Embryonic facial prominence (tissue), 1 donor: ENCODE measurements around the gene ANGPTL8.

ENCODE experiments used
- DNase-seq: peaks from one replicate; pipeline ENCODE4 v3.0.0-alpha.2; 2016; ENCODE audit errors: extremely low spot score

Gene ANGPTL8

DNA sequence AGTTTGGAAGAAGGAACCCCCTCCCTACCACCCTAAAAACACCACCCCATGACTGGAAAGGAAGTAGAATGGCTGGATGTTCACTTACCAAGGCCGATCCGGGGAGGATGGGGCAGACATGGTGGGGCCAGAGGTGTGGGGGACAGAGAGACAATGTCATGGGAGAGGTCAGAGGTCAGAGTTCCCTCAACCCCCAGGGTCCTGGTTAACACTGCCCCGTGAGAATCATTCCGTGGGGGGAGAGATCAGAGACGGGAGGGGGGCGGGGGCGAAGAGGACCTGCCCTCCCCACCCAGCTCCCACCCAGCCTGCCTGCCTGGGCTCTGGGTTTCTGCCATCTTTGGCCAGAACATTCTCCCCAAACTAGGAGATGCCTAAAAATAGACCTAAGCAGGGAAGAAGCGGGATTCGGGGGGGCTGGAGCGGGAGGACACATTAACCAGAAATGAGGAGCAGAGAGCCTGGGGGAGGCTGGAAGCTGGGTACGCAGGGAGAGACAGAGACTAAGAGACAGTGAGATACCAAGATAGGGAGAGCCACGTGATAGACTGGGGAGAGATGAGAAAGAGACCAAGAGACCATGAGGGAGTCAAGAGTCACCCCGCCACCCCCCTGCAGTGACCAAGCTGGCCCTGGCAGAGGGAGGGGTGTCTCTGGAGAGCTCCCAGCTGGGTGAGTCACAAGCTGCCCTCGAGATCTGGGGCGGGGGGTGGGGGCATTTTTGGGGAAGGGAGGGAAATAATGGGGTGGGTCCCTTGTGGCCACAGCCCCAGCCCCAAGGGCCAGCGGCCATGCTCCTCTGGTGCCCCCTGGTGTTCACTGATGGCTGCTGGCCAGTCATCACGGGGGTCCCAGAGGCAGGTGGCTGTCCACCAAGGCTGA, 36.0 kb upstream of the ANGPTL8 start:
- DNase-seq = no peak

DNA sequence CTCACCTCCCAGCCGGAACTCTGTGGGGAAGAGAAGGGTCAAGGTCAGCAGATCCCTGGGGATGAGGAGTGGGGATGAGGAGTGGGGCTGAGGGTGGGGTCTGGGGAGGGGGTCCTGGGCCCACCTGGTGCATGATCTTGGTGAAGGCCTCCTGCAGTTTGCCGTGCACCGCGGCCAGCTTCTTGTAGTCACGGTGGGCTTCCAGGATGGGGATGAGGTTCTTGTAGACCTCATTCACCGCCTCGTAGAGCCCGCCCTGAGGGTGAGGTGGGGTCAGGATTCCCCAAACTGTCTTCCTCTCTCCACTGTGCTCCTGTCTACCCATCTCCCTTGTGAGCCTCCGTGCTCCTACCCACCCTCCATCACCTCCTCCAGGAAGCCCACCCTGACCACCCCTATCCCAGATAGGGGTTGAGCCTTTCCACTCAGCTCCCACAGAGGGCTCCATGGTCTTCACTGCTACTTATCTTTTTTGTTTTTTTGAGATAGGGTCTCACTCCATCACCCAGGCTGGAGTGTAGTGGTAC, 35.3 kb upstream of the ANGPTL8 start:
- no peak for DNase-seq

DNA sequence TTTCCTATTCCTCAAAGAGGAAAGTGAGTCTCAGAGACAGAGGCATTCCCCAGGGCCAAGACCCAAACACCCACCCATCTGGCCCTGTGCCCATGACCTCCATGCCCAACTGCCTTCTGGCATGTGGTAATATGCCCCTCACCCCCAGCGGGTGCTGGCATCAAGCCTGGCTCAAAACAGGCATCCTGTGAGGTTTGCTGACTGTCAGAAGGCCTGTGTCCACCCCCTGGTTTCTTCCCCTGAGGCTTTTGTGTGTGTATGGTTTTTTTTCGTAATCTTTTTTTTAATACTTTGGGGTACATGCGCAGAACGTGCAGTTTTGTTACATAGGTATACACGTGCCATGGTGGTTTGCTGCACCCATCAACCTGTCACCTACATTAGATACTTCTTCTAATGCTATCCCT, 34.5 kb upstream of the ANGPTL8 start:
- DNase-seq = no peak

DNA sequence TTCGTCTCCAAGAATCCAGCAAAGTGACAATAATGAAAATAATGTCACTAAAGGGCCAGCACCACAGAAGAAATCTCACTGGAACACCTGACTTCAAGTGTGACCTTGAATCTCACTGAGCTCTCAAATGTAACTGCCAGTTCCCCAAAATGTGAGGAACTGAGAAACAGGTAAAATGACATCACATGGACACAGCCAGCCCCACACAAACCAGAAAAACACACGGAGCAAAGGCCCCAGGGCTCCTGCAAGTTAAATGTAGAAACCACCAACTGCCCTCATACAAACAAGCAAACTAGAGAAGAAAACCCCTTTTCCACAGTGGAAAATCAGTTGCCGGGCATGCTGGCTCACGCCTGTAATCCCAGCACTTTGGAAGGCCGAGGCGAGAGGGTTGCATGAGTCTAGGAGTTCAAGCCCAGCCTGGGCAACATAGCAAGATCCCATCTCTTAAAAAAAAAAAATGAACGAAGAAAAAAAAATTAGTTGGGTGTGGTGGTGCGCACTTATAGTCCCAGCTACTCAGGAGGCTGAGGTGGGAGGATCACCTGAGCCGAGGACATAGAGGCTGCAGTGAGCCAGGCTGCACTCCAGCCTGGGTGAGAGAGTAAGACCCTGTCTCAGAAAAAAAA, 33.4 kb upstream of the ANGPTL8 start:
- DNase-seq = no peak

DNA sequence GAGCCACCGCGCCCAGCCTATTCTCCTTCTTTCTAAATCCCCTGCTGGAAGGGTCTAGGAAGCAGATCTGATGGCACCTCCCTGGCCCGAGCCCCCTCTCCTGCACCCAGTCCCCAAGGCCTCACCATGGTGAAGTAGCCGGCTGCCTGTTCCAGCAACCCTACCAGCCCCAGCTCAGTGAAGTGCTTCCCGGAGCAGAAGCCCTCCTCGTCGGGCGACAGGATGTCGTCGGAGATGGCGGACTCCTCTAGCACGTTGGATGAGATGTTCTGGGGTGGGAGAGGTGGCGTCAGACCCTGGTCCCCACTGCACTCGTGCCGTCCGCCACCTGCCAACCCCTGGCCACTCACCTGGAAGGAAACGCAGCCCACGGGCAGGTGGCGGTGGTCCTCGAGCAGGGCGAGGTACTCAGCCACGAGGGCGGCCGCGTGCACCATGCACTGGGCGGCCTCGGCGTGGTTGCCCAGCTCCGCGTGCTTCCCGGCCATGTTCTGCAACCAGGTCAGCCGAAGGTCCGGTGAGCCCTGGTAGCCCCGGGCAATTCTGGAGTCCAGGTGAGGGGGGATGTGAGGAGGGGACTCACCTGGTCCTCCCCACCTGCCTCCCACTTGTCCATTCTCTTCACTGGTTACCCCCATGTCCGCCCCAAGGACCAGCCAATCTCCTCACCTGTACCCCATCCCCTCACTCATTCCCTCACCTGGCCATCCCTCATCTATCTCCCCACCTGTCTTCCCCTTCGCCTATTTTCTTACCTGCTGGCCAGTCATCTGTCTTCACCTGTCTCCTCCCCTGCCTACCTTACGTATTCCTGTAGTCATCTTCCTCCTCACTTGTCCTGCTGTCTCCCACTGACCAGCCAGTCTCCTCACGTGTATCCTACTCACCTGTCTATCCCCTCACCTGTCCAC, 30.6 kb upstream of the ANGPTL8 start:
- DNase-seq = no peak

DNA sequence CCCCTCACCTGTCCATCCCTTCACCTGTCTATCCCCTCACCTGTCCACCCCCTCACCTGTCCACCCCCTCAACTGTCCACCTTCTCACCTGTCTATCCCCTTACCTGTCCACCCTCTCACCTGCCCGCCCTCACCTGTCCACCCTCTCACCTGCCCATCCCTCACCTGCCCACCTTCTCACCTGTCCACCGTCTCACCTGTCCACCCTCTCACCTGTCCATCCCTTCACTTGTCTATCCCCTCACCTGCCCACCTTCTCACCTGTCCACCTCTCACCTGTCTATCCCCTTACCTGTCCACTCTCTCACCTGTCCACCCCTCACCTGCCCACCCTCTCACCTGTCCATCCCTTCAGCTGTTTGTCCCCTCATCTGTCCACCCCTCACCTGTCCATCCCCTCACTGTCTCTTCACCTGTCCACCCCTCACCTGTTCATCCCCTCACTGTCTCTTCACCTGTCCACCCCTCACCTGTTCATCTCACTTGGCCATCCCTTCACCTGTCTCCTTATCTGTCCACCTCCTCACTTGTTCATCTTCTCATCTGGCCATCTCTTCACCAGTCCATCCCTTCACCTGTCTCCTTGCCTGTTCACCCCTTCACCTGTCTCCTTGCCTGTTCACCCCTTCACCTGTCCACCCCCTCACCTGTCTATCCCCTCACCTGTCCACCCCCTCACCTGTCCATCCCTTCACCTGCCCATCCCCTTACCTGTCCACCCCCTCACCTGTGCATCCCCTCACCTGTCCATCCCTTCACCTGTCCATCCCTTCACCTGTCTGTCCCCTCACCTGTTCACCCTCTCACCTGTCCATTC, 29.4 kb upstream of the ANGPTL8 start:
- DNase-seq = no peak

DNA sequence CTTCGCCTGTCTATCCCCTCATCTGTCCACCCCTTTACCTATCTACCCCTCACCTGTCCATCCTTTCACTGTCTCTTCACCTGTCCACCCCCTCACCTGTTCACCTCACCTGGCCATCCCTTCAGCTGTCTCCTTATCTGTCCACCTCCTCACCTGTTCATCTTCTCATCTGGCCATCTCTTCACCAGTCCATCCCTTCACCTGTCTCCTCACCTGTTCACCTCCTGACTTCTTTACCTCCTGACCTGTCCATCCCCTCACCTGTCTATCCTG, 28.8 kb upstream of the ANGPTL8 start:
- DNase-seq = no peak

DNA sequence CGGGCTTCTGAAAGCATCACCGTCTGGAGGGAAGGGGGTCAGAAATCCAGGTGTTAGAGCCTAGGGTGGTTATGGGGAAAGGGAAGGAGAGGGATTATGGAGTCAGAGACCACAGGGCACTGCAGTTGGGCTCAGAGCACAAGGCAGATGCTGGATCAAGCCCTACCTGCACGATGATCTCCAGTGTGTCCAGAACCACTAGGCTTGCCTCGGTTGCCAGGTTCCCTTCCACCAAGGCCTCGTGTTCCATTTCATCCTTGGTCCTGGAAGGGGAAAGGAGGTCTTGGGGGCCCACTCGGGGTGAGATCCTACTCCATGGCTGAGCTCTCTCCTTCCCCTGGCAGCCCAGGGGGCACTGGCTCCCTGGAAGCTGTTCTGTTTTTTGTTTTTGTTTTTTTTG, 25.0 kb upstream of the ANGPTL8 start:
- DNase-seq = no peak

DNA sequence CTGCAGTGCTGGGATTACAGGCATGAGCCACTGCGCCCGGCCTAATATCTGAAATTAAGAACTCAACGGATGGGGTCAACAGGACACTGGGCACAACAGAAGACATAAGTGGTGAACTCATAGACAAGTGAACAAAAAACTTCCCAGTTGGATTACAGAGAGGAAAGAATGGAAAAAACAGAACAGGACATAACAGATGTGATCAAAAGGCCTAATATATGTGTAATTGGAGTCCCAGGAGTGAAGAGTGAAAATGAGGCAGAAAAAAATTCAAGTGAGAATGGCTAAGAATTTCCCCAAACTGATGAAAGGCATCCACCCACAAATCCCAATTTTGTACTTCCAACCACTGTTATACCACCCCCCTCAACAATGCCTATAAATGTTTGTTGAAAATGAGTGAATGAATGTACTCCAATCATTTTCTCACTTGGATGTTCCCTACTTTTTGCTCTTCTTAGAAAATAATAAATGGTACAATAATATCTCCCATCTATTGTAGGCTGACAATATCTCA, 18.3 kb upstream of the ANGPTL8 start:
- DNase-seq = no peak

DNA sequence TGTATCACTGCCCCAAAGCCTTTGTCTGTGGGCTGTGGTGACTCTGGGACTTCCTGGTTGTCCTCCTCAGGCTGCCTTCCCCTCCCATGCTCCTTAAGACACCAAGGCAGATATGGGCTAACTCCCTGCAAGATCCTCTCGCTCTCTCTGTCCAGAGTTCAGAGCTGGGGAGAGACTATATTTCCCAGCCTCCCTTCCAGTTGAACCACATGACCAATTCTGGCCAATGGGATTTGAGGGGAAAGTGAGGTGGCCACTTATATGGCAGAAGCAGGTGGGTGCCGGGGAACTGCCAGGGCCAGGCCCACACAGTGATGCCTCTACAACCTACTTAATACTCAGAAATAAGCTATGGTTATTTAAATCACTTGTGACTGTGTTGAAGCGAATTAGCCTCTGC, 16.2 kb upstream of the ANGPTL8 start:
- no peak for DNase-seq

DNA sequence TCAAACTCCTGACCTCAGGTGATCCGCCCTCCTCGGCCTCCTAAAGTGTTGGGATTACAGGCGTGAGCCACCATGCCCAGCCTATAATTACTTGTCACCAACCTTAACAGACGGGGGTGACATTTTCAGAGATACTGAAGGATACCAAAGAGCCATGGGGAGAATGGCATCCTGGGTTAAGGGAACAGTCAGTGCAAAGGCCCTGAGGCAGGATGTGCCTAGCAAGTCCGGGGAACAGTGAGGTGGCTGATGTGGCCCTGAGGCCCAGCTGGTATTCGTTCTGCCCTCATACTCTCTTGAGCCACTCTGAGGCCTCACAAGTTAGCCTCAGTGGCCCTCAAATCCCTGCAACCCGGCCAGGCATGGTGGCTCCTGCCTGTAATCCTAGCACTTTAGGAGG, 15.0 kb upstream of the ANGPTL8 start:
- DNase-seq = no peak

DNA sequence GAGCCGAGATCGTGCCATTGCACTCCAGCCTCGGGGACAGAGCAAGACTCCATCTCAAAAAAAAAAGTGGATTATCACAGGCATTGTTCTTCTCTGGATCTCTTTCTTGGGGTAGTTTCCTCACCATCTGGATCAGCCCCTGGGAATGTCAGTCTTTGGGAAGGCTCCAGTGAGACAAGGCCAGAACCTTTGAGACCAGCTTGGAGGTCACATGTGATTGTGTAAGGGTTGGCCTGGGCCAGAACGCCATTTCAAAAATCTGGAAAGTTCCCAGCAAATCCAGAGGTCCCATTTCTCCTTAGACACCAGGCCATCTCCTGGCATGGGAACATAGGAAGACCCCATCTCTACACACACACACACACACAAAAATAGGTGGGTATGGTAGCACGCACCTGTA, 14.2 kb upstream of the ANGPTL8 start:
- DNase-seq = no peak

DNA sequence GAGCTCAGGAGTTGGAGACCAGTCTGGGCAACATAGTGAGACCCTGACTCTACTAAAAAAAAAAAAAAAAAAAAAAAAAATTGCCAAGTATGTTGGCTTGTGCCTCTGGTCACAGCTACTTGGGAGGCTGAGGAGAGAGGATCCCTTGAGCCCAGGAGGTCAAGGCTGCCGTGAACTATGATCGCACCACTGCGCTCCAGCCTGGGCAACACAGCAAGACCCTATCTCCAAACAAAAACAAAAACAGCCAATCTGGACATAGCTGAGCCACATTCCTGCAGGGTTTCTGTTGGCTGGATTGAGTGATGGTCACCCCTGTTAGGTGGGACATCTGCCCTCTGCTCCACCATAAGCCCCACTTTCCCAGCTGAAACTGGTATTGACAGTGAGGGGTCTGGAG, 13.6 kb upstream of the ANGPTL8 start:
- DNase-seq = no peak

DNA sequence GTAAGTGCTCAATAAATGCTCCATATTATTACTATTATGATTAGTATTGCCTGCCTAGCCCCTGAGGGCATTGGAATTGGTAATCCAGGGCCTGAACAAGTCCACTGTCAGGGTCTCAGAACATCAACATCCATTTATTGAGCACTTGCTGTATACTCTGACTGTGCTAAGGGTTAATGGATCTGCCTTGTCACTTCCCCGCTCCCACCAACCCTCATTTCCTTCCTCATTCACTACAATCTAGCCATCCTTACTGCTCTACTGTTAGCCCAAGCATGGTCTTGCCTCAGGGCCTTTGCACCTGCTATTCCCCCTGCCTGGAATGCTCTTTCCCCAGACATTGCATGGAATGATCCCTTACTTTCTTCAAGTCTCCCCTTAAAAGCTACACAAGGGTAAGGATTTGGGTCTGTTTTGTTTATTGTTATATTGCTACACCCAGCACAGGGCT, 12.7 kb upstream of the ANGPTL8 start:
- no peak for DNase-seq

DNA sequence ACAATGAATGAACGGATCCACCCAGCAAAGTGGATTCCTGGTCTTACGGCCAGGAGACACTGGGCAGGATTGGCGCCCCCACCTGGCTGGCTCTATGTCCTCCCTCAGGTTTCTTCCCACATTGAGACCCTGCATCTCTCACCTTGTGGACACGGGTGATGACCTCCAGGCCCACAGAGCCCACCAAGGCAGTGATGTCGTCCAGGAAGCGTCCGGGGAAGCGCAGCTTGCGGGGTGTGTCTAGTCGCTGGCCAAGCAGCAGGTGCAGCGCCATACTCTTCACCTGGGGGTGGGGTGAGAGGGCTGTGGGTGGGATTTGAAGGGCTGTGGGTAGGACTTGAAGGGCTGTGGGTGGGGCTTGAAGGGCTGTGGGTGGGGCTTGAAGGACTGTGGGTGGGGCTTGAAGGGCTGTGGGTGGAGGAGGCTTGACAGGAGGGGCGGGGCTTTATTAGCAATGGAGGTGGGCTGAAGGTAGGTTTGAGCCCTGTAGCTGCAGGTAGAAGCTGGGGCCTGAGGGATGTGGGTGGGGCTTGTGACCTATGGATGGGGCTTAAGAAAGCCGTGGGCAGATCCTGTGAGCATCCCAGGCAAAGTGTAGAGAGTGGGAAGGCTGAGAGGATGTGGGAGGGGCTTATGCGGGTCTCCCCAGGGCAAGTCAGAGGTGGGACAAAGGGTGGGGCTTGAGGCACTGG, 12.1 kb upstream of the ANGPTL8 start:
- DNase-seq = no peak

DNA sequence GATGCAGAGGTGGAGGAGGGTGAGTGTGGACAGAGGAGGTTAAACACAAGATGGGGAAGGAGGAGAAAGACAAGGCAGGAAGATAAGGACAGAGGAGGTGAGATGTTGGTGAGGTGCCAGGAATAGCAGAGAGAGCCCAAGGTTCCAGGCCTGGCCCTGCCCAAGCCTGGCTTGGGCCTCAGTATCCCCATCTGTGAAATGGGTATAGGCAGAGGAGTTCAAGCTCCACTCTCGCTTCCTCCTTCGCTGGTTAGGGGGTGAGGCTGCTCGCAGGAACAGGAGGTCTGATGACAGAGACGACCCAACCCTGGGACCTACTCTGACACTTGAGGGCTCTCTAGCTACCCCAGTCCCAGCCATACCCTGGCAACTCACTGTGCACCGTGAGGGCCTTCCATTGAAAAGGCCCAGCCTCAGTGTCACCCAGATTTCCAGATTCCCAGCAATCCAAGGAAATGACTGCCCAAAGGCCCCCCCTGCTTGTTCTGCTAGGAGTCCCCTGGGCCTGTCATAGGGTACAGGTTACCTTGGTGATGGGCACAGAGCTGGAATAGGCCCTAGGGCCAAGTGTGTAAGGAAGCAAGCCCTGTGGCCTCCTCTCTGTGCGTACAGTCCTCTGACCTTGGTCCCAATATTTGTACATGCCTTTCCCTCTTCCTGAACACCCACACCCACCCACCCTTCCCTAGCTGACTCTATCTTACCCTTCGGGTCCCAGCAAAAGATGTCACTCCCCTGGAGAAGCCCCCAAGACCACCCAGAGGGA, 8.6 kb upstream of the ANGPTL8 start:
- no peak for DNase-seq

DNA sequence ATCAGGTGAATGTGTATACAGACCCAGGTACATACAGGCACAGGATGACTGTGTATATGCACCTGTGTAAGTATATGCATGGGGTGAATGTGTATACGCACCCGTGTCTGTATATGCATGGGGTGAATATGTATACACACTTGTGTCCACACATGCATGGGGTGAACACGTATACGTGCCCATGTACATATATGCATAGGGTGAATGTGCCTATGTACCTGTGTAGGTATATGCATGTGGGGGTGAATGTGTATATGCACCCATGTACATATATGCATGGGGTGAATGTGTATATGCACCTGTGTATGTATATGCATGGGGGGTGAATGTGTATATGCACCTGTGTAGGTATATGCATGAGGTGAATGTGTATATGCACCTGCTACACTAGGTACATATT, 6.9 kb upstream of the ANGPTL8 start:
- no peak for DNase-seq

DNA sequence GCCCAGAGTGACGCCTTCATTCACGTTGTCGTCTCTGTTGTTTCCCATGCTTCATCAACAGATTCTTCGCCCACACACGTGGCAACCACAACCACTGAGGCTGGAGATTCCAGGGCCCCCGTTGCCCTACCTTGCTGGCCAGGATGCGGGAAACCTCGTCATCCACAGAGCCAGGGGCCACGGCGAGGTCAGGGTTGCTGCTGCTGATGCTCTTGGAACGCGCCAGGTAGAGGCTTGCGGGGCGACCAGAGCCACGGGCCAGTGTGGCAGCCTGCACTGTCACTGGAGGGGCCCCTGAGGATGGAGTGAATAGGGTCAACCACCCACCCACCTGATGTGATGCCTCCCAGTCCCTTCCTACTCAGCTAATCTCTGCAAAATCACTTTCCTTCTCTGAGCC, 6.3 kb upstream of the ANGPTL8 start:
- DNase-seq = no peak

DNA sequence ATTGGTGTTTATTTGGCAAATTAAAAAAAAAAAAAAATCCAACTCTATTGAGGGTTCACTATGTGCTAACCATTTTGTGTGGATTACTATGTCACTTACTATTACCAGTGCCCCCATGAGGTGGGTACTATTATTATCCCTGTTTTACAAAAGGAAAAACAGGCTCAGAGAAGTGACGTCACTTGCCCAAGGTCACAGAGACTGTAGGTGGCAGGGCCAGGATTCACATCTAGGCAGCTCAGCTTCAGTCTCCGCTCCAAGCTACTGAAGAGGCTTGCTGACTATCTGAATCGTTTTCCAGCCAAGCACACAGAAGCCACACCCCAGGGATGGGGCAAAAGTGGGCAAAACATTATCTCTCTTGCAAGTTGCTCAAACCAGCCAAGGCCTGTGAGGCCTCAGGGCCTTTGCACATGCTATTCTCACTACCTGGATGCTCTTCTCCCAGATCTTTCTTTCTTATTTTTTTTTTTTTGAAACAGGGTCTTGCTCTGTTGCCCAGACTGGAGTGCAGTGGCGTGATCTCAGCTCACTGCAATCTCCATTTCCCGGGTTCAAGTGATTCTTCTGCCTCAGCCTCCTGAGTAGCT, 4.8 kb upstream of the ANGPTL8 start:
- no peak for DNase-seq
